ENCODE results near the gene LPIN1.

DNA sequence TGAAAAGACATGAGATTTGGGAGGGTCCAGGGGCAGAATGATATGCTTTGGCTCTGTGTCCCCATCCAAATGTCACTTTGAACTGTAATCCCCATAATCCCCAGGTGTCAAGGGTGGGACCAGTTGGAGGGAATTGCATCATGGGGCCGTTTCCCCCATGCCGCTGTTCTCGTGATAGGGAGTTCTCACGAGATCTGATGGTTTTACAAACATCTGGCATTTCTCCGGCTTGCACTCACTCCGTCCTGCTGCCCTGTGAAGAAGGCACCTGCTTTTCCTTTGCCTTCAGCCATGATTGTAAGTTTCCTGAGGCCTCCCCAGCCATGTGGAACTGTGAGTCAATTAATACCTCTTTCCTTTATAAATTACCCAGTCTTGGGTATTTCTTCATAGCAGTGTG, 51.4 kb downstream of the LPIN1 start:
- TF ChIP-seq CTCF (conservative IDR thresholded peaks at IDR 0.05) (no peak), ZFX (IDR thresholded peaks at IDR 0.05) (no peak)
